GM18868 (cell line): Measurements from ENCODE around the gene LENG9.

Source experiments
- ATAC-seq: cut with Tn5 transposase; IDR thresholded peaks from one replicate; pipeline ENCODE4 v1.9.1; 2021; ENCODE audit warnings: mild to moderate bottlenecking, moderate library complexity; ENCODE audit not compliant: unreplicated experiment

LENG9 gene

DNA sequence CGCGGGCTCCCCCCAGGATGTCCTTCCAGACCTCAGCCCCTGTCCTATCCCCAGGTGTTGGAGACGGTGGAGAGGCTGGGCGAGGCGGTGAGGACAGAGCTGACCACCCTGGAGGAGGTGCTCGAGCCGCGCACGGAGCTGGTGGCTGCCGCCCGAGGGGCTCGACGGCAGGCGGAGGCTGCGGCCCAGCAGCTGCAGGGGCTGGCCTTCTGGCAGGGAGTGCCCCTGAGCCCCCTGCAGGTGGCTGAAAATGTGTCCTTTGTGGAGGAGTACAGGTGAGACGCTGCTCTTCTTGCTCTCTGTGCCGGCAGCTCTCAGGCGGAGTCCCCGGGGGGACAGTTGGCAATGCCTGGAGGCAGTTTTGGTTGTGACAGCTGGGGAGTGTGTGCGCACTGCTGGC lies 41.4 kb downstream of the LENG9 start:
- ATAC-seq, result no peak

GRCh38 chr19:54421521-54421920 lies 42.1 kb downstream of the LENG9 start:
- no peak for ATAC-seq

DNA sequence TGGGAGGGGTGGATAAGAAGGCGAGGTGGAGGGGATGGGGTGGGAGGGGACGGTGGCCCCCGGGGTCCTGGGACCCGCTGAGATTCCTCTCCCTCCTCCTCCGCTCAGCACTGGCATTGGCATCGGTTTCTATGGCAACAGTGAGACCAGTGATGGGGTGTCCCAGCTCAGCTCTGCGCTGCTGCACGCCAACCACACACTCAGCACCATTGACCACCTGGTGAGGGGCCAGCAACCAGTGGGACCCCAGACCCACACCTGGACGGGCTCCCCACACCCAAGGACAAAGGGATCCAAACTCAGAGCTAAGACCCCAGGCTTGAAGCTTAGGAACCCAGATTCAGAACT lies 42.4 kb downstream of the LENG9 start:
- ATAC-seq, result no peak

DNA sequence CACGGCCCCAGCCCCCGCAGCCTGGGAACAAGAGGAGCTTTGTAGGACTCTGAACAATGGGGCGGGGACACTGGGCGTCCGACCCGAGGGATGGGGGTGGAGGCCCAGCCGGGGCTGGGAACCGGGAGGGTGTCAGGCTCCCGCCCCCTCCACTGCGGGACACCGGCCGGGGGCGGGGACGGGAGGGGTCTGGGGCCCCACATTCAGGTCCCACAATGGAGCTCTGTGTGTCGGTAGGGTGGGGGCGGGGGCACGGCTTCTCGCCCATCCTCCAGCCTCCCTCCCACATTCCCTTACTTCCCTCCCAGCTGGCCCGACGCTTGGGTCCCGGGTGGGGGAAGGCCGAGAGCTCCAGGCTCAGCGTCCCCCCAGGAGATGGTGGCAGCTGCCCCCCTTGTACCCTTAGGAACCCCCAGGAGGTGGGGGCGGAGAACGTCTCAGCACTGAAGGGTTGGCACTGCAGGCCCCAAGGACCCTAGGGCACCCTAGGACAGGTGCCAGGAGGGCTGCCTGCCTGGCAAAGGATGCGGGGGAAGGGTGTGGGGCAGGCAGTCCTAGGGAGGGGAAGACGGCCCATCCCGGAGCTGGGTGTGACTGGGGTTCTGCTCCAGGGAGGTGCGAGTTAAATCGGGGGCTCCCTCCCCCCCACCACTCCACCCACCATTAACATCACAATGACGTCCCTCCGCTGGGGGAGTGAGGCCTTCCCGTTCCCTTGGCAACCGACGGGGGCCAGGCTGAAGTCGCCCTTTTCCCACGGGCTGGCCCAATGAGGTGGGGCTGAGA lies 43.0 kb downstream of the LENG9 start:
- no peak for ATAC-seq

DNA sequence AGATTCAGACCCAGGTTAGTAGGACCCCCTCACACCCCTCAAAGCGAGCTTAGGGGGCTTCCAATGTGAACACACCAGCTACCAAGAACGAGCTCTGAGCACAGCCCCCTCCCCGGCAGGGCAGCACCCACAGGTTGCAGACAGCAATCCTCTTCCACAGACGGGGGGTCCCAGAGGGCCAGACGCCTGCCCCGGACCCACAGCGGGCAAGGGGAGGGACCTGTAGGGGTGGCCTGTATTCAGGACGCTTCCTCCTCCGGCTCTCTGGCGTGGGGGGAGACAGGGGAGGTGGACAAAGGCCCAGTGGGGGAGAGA lies 43.6 kb downstream of the LENG9 start:
- no peak for ATAC-seq

GRCh38 chr19:54418930-54419800 lies 44.4 kb downstream of the LENG9 start:
- no peak for ATAC-seq

- ATAC-seq, result no peak
These were observed 45.3 kb downstream of the LENG9 start for GRCh38 chr19:54418030-54418929.

DNA sequence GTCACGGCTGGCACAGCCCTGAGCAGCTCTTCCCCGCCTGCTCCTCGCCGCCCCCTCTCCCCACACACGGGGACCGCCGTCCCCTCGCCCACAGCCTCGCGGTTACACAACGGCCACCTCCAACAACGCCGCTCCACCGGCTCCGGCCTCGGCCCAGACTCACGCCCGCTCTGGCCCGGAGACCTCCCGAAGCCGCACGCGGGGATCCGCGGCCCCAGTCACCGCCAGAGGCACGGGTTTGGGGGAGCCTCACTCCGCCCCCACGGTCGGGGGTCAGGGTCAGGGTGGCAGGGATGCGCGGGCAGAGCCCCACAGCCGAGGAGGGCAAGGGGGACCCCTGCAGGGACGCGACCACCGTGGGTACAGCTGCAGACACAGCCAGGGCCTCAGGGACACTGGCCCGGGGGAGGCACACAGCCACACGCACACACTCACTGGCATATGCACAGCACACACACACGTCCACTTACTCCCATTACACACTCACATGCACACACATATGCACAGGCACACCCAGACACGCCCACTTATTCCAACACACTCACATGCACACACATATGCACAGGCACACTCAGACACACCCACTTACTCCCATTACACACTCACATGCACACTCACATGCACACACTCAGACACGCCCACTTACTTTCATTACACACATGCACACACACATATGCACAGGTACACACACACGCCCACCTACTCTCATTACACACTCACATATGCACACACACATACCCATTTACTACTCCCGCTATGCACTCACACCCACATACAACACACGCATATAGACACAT lies 46.7 kb downstream of the LENG9 start:
- ATAC-seq, result no peak

DNA sequence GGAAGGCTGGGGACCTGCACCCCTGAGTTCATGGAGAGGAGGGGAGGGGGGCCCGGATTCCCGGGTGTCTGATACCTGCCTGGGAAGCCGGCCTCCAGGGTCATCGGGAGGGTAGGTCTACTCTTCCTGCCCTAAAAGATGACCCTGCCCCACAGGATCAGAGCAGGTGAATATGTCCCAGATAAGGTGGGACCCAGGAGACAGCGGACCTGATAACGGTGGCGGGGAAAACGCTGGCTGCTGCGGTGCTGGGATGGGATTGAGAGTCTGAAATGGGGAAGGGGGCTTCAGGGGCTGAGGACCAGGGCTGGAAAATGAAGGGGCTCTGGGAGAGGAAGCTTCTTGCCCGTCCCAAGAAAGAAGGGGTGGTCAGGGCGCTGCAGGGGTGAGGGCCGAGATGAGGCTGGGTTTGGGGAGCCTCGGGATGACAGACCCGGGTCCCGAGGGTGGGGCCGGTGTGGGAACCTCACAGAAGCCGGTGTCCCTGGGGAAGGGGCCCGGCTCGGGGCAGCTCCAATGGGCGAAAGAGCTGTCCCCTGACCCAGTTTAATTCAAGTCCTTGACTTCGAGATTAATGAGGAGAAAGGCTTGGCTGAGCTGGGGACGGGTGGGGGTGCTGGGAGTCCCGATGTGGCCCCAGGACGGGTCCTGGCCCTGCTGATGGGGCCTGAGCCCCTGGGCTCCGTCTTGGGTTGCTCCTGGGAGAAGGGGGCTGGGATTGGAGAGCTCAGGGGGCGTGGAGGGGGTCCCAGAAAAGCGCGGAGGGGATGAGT lies 47.5 kb downstream of the LENG9 start:
- no peak for ATAC-seq

DNA sequence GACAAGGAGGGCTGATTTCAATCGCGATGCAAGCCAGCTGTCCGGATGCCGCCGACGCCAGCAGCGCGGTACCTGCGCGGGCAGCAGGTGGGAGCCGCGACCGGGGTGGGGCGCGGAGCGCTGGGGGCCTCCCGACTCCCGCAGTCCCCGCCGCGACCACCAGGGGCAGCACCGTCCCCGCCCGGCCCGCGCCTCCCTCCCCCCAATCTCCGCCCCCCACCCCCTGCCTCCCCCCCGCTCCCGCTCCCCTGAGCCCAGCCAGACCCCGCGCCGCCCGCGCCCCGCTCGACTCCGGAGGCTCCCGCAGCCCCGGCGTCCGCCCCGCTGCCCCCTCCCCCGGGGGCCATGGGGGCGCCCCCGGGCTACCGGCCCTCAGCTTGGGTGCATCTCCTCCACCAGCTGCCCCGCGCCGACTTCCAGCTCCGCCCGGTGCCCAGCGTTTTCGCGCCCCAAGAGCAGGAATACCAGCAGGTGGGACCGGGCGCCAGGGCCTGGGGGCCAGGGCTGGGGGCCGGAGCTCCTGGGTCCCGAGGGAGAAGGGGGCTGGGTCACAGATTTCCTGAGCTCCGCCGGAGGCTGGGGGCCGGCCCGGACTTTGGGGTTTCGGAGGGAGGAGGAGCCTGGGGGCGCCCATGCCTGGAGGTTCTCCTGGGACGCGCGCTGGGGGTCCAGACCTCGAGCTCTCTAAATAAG lies 48.2 kb downstream of the LENG9 start, which contains the start of gene TTYH1:
TSS of gene TTYH1 (plus strand) at position 257 of the 693 bp plus-strand sequence. CDS start at position 346, 89 bp downstream.
- no peak for ATAC-seq

DNA sequence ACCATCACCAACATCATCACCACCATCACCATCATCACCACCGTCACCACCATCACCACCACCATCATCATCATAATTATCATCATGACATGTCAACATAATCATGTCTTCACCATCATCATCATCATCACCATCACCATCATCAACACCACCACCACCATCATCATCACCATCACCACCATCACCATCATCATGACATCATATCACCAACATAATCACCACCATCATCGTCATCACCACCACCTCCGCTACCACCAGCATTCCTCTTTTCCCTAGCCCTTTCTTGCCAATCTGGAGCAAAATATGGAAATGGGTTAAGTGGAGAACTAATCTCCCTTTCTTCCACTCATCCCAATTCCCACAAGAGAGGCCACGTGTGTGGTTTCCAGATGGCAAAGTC lies 49.4 kb downstream of the LENG9 start:
- ATAC-seq, result no peak

- ATAC-seq, result no peak
These were observed 50.7 kb downstream of the LENG9 start for GRCh38 chr19:54412877-54413276.
